Renal cortex interstitium (tissue), 11 donors: ENCODE data around the gene SOX1. TPM values are rescaled to one million over a fixed set of nuclear protein-coding genes. Genes with fewer than 3 reads are reported as not detected.

Experiments
- DNase-seq, 11 donors: peaks; one replicate each; pipeline ENCODE4 v3.0.0-alpha.2; 2013; ENCODE audit warnings: low read depth in 9 of 11, low spot score in 4 of 11; ENCODE audit errors: extremely low read depth in 1 of 11
- polyA plus RNA-seq, 3 donors: library from polyadenylated mRNA; unstranded; fragments of 120-200 nt; gene quantifications; one replicate each; pipeline ENCODE4 v1.2.1, GENCODE V29; 2013; ENCODE audit not compliant: insufficient read length in 3 of 3

Gene SOX1
- polyA plus RNA-seq, 3 donors = not detected

DNA sequence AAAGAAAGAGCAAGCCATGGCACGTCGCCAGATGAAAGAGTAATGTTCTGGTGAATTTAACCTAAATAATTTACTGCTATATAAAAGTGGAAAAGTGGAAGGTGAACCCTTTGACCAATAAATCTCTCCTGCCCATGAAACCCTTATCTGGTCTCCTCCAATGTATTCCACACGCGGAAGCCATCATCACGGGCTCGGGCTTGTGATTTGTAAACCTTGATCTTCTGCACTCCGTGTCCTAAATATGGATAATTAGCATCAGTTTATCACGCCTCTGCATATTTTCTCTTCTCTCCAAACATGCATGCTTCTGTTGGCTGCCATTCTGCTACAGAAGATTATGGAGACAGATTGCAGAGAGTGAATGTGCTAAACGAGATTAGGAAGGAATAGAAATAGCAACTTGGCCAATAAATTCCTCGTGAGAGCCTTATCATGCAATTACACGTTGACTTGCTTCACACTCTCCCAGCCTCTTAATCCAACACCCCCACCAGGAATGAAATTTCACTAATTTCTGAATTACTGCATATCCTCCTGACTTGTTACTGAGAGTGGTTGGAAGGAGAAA, 34.5 kb downstream of the SOX1 start:
- no peak for DNase-seq

DNA sequence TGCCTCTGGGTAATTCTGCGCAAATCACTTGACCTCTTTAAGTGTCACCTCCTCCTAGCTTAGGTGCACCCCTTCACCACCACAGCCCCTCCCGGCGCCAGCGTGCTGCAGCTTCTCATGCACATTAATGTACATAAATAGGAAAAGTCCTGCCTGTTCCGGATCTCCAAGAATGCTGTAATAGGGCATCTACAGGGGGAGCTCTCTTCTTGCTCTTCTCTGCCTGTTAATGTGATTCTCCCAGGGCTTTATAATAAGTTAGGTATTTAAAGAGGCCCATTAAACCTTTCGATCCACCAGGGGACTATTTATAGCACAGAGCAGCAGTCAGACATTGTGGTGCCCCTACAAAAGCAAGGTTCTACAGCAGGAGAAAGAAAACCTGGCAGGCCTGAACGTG, 35.3 kb downstream of the SOX1 start:
- peak in 1 of 11 donors; percentile 37 for DNase-seq

DNA sequence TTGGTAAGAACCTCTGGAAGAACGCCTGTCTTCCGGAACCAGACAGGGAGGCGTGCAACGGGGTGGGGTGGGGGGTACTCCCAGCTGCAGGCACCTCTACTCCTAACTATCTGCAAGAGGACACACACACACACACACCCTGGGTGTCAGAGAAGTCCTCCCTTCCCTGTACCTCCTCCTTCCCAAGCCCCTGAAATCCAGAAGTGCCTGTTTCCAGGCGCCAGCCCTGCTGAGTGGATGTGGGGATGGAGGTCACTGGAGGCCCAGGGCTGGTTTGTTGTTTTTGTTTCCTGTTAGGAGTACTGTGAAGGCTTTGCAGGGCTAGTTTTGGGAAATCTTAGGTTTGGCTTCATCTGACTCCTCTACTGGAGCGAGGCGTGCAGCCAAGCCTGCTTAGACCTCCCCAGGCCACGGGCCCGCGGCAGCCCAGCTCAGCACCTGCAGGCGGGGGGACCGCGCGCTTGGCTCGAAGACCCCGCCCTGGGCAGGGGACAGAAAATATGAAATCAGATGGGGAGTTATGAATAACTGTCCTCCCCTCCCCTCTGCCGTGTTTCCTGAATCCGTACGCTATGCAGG, 36.4 kb downstream of the SOX1 start:
- DNase-seq = no peak

DNA sequence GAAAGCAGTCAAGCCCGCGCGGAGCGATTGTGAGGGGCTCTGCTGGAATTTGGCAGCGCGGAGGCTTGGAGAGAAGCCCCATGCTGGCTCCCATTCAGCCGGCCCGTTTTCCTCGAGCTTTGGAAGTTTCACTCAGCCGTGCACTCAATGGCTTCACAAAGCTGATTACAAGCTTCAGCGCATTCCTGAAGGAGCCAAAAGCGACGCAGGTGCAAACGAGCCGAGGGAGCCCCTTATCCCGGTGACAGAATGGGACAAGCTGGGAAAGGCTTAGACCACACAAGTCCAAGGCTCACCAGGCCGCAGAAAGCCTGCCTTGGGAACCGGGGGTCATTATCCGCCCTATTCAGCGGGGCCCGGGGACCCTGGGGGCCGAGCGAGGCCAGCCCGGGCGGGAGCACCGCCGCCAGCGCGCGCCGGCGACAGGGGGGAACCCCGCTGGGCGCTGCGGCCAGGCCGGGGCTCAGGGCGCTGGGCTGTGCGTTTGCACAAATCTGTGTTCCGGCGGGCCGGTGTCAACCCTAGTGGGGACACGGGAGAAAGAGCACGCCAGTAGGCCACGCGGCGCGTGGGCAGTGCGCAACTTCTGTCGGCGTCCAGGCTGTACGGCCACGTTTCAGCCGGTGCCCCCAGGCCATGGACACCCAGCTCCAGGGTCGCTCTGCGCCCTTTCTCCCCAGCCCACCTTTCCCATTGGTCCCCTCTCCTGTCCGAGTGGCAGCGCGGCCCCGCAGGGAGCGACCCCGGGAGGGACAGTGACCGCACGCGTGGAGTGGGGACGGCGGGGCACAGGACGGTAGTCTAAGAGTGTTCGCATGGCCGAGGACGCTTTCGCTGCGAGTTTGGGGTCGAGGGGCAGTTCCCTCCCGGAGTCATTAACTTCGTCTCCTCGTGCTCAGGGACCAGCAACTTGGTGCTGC, 37.3 kb downstream of the SOX1 start:
- peak in 5 of 11 donors; percentile 20 to 32 (median 29) for DNase-seq

DNA sequence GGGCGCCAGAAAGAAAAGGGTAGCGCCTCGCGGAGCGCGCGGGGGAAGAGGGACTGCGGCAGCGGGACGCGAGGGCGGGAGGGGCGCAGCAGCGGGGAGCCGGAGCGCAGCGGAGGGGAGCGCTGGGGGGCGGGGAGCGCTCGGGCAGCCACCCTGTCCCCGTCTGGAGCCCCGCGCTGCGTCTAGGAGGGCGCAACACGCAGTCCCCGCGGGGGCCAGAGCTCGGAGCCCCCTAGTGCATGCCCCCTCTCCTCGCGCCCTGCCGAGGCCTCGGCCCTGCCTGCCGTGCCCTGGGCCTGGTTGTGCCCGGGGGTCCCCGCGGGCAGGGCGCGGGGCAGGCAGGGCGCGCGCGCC, 37.9 kb downstream of the SOX1 start:
- DNase-seq = no peak

DNA sequence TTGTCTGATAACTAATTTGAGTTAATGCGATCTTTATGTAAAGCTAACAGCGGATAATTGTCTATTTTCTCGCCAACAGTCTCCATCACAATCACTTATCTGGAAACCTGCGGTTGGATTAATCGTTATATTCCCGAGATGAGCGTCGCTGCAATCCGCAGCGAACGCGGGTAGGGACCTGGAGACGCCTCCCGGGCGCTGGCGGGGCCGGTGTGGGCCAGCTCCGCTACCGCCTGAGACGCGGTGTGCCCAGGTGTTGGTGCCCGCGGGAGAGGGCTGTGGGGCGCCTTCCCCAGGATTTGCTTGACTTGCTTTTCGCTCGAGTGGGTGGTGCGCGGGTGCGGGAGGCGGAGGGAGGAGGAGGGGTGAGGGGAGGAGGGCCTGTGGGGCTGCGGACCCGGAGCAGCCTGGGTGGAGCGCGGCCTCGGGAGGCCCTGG, 38.3 kb downstream of the SOX1 start:
- no peak for DNase-seq

DNA sequence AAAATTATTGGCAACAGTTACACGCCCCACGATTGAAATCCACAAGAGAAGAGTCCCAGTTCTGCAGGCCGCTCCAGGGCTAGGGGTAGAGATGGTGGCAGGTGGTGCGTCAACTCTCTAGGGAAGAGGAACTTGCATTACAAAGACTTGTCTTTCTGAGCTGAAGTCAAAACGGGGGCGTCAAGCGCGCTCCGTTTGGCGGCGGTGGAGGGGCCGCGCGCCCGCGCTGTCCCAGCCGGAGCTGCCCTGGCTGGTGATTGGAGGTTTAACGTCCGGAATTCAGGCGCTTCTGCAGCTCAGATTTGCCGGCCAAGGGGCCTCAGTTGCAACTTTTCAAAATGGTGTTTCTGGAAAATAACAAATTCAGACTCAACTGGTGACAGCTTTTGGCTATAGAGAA, 38.9 kb downstream of the SOX1 start:
- no peak for DNase-seq

DNA sequence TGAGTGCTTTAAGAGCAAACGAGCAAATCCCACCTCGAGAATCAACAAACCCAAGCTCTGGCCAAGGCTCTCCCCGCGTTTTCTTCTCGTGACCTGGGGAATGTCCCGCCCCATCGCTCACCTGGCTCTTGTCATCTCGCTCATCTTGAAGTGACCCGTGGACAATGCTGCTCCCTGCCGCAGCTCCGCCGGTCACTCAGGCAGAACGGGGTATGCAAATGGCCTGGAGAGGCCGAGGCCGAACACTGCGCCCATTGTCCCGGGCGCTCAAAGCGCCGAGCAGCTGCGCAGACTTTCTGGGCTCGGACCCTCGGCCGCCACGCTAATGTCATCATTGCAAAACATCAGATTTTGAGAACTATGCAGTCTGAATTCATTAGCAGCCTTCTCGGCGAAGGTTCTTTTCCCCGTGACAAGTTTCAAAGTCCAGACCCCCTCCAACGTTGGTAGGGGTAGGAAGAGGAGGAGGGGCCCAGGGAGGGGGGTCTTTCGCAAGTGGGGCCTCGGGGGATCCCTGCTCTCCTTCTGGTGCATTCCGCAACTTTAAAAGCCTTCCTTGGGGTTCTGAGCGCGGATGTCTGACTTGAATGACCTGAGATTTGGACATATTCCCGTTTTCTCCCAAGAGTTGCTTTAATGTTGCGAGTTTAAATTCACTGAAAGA, 39.7 kb downstream of the SOX1 start:
- peak in 1 of 11 donors; percentile 24 for DNase-seq

DNA sequence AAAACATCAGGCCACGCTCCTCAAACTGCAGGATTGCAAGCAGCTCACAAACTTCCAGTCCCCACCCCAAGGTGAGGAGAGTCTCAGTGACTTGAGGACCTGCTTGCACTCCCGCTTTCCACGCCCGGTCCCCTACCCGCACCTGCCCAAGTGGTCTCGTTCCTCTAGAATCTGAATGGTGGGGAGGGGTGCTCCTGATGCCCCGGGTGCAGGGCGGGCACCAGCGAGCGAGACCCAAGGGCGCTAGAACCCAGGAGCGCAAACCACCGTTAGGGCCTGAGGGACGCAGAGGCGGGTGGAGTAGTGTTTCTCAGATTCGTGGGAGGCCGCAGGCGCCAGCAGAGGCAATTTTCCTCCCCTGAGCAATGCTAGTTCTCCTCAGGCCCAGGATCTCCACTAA, 40.3 kb downstream of the SOX1 start:
- DNase-seq = no peak

DNA sequence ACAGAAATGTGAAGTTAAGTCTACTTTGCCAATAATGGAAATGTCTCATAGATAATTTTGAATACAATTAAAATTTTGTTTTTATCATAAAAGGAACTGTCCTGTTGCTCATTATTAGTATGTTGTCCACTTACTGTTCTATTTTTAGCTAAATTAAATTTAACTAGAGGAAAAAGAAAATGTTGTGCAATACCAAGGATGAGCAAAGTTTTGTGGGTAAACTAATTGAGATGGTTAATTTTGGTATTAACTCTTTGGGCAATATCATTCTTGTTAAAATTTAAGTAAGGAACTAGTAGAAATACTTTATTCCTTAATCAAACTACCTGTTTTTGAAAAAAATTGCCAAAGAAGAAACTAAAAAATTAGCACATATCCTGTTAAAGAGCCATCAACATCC, 43.5 kb downstream of the SOX1 start:
- DNase-seq = no peak

DNA sequence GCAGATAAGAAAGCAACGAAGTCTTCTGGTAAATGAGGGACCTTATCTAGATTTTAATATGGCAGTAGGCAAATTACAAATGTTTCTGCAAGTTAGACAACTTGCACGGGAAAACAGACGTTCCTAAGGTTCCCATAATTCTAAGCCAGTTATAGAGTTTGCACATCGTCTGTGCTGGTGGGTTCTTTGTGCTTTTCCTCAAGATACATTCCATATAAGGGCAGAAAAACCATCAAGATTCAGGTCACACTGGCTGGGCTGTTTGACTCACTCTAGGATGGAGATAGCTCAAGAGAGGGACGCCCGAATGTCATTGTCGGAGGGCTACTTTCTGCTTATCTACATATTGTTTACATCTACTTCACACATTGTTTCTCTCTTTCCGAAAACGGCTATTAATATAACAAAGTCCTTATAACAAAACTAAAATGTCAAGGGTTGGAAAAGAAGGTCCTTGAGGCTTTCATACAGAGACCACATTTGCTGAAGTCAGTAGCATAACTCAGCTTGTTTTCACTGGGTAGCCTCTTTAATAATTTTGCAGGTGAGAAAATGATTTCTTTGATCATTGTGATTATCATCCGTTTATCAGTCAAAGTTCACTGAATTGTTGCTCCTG, 44.4 kb downstream of the SOX1 start:
- DNase-seq = no peak

DNA sequence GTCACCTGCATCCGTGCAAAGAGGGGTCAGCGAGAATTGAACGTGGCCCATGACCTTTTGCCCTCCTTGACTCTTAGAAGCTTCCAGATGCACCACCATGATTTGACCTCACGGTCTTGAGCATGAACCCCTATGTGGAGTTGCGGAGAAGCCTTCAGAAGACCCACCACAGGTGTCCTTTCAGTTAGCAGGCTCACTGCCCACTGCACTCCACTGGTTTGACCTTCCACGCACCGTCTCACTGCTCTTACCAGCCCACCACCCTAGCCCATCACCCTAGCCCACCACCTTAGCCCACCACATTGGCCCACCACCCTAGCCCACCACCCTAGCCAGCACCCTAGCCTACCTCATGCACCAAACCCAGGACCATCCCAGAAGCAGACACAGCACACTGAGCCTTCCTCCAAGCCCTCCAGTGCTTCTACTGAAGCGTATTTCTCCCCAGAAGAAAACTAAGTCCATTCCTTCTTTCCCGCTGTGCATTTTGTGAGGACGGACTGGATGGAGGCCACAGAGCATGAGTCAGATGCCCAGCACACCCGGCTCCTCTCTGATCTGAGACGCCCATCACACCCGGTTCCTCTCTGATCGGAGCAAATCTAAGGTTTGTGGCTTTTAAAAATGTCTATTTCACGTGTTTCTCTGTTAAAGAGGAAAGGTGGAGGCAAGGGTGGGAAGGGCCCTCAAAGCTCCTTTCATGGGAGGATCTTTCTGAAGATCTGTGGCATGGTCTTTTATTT, 45.8 kb downstream of the SOX1 start:
- DNase-seq = no peak

DNA sequence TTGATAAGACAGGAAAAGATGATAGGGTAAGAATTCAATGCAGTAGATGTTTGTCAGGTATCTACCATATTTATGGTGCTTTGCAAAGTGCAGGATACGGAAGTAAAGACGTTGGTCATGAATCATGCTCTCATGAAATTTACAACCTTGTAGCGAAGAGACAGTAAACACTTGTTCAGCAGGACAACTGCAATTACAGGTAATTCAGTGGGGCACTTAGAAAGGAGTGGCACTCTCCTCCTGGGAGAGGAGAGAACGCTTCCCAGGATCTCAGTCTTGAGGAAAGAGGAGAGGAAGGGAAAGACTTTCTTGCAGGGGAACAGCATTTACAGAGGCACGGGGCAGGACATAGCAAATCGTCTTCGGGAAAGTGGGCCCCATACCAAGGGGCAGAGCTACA, 46.4 kb downstream of the SOX1 start:
- DNase-seq = no peak

DNA sequence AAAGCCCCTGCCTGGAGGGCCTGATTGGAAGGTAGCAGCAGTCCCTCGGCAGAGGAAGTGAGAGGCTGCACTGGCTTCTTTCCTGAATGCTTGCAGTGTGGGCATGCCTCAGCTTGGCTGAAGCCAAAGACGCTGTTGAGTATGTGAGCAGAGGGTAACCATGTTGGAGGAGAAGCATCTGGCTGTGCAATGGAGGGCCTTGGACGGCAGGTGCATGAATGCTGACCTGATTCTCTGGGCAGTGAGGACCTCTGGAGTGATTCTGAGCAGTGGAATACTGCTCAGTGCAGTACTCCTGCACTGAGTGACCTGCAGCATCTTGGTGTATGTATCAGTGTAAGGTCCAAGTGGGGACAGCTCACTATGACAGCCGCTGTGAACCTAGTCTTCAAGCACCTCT, 46.9 kb downstream of the SOX1 start:
- DNase-seq = no peak

DNA sequence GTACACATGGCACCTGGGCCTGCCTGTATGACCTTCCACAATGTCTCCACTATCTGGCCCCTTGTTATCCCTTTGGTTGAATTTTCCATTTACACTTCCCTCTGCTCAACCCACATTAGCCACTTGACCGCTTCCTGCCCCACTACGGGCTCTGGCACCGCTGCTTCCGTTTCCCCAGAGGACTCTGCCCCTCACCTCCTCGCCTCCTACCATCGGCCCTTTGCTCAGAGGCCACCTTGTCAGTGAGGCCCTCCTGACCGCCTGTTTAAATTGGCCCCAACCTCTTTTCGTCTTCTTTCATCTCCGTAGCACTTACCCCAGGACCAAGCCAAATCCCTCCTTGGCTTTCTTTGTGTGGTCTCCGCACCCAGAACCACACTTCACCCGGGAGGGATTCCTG, 47.4 kb downstream of the SOX1 start:
- no peak for DNase-seq

DNA sequence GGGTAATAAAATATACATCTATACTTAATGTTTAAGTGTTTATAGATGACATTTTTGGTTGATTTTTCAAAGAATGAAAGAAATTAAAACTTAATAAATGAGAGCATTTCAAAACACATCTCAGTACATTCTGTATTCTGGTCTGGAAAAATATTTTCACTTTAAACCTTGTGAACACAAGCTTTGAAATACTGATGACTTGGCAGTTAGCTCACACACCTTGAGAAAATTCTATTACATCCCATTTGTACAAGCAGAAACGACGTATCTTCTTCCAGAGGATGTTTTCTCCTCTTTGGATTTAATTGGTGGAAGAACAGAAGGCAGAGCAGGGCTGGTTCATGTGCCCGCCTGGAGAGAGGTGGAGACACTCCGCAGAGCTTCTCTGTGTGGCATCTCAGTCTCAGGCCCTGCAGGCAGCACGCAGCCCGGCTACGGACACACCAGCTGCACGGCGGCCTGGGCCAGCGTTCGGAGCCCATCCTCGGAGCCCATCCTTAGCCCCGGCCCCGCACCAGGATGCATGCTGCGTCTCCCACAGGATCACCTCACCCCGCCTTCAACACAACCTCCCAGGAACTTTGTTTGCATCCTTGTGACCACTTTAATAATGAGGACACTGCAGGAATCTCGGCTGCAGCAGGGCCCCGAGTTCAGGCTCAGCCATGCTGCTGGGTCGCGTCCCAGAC, 48.6 kb downstream of the SOX1 start:
- DNase-seq = no peak

DNA sequence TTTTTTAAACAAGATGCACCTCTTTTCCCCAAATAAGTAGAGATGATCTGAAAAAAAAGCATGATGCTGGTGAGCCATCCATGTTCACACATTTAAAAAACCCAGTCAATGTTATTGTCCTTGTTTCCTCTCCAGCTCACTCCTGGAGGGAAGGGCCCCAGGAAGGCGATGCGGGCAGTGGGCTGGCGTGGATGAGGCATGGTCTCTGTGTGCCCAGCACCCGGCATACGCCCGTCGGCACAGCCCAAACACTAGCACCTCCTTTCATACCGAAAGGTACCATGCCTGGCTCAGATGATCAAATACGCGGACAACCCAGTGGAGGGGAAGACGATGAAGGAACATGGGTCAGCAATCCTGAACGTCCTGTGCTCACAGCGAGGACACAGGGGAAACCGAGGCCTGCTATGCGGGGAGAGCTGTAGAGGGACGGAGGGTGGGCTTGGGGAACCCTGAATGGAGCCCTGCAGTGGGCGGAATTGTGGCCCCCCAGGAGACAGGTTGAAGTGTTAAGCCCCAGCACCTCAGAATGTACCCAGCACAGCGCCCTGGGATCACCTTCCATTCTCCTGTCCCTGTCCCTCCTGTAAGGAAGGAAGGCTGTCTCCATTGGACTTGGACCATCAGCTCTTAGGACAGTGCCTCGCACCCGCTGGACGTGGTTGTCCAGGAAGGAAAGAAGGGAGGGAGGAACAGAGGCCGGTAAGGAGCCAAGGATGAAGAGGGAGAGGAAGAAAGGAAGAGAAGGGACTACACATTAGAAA, 49.4 kb downstream of the SOX1 start:
- DNase-seq = no peak
